HG03460 (cell line): Measurements from ENCODE around the gene ARID3B.
"Not testable (repeated sequence)": the region's sequence is repeated elsewhere in the genome, so short reads cannot be mapped to it uniquely, and the experiment has no call there.

Experiments
- ATAC-seq: cut with Tn5 transposase; IDR thresholded peaks from one replicate; pipeline ENCODE4 v1.9.1; 2021; ENCODE audit not compliant: unreplicated experiment

Gene ARID3B

DNA sequence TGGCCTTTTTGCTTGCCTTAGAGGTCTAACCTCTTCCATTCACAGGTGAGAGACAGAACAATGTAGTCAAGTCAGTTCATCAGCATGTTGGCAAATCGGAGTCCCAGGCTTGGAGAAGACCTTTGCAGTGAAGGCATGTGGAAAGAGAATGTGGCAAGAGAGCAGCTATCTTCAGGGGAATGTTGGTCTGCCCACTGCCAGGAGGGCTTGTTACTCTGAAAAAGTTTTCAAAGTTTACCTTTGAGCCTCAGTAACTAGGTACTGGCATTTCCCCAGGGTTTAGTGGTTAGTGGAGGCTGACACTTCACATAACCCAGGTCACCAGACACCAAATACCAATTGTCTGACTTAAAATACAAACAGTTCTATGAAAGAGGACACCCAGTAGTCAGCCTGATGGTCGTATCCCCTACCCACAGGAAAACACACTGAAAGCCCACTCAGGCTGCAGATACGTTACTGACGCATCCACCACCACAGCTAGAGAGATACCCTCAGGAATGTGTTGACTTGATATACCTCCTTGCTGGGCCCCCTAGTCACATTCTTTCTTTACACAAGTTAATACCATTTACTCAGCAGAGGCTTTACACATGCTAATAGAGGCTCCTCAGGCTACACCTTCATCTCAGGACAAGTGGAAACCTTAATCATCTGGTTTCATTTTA is 9.7 kb upstream of the ARID3B start:
- ATAC-seq, result no peak

DNA sequence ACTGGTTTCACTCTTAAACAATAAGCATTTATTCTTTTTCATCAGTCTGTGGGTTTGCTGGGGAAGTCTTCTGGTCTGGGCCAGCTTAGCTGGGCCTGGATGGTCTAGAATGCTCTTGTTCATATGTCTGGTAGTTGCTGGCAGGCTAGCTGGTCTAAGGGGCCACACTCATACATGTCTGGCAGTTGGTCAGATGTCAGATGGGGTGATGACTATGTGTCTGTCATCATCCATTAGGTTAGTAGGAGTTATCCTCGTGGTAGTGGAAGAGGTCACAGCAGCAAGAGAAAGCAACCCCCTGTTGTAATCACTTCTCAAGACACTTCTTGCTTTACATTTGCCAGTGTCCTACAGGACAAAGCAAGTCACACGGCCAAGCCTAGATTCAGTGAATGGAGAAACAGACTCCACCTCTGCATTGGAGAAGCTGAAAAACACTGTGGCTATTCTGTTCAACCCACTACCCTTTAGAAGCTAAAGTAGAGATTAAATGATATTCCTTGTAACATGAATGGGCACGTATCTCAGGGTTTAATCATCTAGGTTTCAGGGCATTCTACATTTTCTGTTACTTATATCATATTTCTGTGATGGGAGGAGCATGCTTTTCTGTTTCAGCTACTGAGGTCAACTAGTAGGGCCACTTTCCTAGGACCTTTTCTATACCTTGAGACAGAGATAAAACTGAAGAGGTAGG is 5.5 kb upstream of the ARID3B start:
- no peak for ATAC-seq

DNA sequence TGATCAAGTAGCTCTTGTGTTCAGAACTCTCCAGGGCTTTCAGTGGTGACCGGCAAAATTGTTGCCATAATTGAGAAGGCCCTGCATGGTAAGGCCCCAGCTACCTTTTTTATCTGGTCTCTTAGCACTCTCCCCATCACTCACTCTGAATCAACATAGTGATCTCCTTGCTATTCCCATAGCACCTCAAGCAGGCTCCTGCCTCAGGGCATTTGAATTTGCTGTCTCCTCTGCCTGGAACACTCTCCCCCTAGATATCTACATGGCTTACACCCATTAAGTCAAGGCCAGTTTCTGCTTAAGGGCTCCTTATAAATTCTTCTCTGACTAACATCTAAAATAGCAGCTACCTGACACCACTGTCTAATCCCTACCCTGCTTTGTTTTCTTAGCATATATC is 3.3 kb upstream of the ARID3B start:
- ATAC-seq, result no peak

DNA sequence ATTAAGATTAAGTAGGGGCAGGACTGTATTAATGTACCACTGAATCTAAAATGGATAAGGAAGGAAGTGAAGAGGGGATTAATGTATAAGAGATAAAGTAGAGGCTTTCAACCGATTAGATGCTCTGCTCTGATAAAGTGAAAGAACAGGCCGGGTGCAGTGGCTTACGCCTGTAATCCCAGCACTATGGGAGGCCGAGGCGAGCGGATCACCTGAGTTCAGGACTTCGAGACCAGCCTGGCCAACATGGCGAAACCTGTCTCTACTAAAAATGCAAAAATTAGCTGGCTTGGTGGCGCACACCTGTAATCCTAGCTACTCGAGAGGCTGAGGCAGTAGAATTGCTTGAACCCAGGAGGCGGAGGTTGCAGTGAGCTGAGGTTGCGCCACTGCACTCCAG is 1.5 kb upstream of the ARID3B start:
- ATAC-seq, result not testable (repeated sequence)

DNA sequence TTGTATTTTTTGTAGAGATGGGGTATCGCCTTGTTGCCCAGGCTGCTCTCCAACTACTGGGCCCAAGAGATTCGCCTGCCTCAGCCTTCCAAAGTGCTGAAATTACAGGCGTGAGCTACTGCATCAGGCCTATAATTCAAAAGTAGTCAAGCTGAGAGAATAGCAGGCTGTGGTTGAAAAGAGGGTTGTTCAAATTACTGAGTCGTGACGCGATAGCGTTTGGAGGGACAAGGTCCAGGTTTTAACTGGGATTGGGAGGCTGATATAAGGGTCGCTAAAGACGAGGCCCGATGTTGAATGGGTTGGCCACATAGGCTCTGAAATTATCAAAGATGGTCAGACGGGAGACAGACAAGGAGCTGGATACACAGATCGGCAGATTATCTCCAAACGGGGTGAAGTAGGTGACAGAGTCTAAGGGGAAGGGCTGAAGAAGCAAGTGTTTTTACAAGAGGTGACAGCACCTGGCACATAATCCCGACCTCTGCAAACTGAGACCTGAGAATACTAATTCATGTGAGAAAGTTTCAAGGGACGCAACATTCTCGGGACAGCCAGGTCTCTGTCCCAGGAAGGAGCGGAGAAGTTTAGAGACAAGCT is 759 bp upstream of the ARID3B start:
- peak; percentile 1 for ATAC-seq

DNA sequence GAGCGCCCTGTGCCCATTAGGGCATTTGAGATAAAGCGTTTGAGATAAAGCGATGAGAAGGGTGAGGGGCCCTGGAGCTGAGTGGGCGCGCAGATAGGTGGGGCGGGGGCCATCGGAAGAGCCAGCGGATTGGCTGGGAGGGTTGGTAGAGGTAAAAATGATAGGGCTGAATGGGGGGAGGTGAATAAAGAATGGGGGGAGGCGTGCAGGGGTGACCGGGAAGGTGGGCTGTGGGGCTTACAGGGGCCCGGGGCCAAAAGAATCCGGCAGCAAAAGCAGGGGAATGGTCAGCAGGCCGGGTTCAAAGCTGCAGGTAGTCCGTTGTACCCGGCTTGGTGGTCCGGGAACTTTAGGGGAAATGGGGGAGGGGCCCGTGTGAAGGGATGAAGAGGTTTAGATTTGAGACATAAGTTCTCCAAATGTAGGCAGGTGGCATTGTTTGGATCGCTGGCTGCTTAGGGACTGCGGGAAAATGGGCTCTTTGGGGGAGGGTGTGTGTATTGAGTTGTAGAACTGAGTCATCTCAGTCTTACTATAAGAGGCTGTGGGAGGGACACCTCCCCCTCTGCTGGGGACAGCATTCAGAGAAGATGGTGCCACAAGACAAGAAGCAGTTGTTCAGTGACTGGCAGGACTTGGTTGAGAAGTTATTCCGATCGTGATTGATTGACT is 610 bp downstream of the ARID3B start:
- ATAC-seq, result peak; percentile 49

DNA sequence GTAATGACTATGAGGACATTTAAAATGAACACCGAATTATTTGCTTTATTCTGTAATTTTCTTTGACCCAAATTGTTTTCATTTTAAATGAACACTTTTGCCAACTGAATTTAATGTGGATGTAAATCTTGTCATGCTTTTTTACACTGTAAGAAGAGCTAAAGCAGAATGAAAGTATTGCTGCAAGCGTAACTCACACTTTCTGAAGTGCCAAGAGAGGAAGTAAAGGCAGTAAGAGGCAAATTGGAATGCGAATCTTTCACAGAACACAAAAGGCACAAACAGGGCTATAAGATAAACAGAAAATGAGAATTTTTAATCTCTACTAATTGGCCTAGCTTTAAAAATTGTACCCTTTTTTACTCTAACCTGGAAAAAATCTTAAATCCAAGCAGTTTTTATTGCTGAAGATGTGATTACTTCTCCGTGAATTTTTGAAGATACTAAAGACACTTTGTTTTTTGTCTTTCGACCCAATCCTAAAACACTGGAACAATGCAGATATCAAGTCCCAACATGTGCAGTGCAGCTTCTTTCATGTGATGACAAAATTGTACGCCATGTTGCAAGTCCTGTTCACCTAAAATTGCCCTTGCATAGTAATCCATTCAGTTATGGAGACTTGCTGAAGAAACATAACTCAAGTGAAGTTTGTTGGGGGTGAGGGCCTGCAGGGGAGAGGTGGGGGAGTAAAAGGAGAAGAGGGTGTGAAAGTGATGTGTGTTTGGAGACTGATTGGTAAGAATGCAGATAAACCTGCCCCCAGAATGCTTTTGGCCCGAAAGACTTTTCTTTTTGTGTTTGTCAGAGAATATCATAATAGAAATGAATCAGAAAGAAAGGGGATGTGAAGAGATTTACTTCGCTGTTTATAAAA is 1.4 kb downstream of the ARID3B start:
- ATAC-seq, result no peak

DNA sequence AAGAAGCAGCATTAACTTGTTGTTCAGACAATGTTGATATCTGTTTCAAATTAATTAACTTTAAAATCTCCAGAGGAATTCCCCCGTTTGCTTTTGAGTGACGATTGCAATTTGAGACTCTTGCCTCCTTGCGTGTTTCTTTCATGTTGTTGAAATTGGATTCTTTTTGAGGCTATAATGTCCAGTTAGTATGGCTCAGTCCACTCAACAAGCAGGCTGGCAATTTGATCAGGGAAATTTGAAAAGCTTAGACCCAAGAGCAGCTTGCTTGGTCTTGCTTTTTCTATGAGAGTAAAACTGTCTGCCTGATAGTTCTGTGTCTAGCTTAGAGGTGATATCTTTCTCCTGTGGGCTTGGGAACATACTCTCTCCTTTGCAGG is 2.0 kb downstream of the ARID3B start:
- ATAC-seq, result no peak

DNA sequence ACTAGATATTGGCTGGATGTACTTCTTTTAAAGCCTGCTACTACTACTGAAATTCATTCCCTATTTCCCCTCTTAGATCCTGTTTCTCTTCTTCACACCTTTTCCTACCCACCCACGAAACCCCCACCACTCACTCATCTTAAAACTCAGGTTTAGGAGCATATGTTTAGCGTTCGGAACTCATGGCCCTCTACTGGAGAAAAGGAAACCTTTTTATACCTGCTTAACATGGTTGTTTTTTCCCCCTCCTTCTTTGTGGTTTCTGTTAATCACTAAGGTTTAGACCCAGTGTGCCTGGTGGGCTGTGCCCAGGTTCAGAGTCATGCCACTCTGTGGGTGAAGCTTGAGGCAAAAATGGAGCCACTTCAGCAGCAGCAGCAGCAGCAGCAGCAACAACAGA is 2.6 kb downstream of the ARID3B start:
- no peak for ATAC-seq

DNA sequence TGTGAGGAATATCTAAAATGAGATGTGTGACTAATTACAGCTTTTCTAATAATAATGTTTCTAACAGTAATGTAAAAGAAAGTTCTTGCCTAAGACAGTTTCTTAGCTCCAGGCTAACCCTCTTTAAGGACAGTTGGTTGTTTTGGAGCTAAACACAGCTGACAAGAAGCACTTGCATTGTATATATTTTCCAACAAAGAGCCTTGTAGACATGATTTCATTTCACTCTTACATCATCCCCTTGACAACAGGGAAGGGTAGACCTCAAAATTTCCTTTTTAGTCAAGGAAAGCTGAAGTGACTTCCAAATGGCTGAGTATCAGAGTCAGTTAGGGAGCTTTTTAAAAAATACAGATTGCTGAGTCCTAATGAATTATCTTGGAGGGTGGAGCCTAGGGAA is 4.1 kb downstream of the ARID3B start:
- no peak for ATAC-seq

DNA sequence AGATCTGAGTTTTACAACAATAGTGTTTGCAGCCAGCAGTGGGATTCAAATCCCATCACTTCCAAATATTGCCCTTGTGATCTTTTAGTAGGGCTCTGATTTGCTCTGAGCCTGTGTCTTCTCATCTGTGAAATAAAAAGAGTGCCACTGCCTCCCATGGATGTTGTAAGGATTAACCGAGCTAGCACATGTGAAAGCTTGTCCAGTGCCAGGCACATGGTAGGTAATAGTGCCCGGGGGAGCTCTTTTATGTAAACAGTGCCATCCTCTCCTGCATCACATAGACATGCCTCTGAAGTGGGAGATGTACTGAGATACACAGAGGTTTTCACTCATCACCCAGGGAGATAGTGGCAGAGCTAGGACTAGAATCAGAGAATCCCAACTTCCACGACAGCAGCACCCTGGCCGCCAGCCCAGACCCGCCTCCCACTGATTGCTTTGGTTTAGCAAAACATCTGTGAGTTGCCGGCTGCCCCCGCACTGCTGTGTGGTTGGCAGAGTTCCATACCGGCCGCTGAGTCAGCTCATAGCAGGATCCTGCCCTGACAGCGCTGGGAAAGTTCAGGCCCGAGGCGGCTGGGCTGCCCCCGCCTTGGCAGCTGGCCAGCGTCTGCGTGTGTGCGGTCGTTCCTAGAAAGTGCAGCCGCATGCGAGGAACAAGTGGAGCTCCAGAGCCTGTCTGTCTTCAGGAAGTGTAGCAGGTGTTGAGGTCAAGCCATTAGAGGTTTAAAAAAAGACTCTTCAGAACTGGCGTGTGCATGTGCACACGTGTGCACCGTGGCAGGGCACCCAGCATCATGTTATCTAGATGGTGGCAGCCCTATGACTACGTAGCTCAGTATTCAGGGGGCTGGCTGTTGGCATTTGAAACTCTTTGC is 5.0 kb downstream of the ARID3B start:
- peak; percentile 47 for ATAC-seq

DNA sequence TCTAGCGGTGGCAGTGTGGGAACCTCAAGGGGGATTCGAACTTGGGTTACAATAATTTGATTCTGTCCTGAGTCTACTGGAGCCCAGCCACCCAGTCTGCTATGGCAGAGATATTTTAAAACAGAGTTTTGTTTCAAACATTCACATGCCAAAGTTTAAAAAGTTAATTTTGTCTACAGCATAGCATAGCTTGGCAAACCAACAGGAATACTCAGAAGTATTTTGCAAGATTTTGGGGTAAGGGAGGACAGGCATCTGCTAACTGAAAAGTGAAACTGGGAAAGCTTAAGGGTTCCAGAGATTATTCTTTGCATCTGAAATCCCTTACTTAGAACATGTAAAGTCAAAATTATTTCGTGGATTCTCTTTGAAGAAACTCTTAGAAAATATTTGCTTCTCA is 6.6 kb downstream of the ARID3B start:
- no peak for ATAC-seq

DNA sequence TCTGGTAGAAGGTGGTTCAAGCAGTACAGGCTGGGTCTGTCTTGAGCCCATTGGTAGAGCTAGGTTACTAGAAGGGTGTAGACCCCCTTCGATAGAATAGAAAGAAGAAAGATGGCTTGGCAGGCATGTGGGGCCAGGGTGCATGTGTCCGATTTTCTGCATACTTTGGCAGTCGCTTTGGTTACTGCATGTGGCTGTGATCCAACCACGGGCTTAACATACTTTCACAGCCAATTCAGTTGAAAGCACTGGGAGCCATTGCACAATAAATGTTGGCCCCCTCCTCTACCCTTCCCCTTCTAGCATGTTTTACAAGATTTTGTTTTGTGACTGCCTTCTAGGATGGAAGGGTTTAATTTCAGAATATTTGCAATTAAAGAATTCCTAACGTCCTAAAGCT is 7.2 kb downstream of the ARID3B start:
- ATAC-seq, result no peak

DNA sequence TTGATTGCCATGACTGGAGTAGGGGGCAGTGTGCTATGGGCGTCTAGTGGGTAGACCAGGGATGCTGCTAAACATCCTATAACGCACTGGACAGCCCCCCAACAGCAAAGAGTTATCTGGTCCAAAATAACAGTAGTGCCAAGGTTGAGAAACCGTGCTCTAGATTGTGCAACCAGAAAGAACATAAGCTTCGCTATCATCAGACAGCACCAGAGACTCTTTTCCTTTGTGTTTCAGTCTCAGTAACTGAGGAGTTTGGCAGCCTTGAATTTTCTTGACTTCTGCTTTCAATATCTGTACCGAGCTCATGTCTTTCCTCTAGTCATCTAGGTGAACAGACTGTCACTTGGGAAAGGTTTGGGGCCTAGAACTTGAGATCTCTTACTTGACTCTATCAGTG is 8.8 kb downstream of the ARID3B start:
- ATAC-seq, result no peak

DNA sequence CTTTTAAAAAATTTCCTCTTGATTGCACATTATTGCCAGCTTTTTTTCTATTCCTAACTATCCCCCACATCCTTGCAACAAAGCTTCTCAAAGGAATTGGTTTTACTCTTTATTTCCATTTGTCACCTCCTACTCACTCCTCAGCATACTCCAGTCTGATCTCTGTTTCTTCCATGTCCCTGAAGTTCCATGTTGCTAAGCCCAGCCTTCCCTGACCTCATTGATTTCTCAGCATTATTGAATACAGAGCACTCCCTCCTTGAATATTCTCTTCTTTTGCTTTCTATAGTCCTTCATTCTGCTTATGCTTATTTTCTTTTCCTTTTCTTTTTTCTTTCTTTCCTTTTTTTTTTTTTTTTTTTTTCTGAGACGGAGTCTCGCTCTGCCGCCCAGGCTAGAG is 10.7 kb downstream of the ARID3B start:
- no peak for ATAC-seq

DNA sequence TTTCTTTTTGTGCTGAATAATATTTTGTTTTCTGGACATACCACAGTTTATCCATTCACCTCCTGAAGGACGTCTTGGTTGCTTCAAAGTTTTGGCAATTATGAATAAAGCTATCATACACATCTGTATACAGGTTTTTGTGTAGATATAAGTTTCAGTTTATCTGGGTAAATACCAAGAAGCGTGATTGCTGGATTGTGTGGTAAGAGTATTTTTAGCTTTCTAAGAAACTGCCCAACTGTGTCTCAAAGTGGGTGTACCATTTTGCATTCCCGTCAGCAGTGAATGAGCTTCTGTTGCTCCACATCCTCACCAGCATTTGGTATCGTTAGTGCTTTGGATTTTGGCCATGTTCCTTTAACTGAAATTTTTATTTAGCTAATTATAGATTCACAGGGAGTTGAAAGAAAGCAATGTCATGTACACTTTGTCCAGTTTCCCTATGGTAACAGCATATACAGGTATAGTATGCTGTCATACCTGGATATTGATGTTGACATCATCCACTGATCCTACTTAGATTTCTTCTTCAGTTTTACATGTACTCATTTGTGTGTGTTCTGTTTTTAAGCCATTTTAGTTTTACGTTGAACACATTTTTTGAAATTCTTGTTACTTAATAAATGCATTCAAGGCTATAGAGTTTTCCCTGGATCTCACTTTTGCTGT is 11.9 kb downstream of the ARID3B start:
- ATAC-seq, result no peak

DNA sequence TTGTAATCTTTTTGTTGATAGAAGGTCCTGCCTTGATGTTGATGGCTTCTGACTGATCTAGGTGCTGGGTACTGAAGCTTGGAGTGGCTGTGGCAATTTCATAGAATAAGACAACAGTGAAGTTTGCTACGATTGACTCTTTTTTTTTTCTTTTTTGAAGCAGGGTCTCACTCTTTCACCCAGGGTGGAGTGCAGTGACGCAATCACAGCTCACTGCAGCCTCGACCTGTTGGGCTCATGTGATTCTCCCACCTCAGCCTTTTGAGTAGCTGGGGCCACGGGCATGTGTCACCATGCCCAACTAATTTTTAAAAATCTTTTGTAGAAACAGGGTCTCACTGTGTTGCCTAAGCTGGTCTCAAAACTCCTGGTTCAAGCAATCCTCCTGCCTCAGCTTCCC is 14.2 kb downstream of the ARID3B start:
- ATAC-seq, result no peak

DNA sequence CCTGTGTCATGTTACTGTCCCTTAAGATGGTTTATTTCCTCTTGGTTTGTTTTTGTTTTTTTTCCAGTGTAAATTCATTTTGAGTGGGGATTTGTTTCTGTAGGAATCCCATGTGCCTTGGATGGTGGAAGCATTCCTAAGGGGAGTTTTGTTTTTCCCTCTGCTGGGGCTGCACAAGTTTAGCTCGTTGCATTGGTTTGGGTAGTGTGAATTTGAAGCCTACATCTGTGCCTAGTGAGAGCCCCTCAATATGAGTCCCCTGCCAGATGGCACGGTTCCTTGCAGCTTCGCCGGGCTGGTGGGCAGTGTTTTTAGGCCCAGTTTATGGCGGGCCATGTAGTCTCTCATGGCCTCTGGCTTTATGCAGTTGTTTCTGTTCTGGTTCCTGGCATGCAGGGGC is 17.7 kb downstream of the ARID3B start:
- no peak for ATAC-seq

DNA sequence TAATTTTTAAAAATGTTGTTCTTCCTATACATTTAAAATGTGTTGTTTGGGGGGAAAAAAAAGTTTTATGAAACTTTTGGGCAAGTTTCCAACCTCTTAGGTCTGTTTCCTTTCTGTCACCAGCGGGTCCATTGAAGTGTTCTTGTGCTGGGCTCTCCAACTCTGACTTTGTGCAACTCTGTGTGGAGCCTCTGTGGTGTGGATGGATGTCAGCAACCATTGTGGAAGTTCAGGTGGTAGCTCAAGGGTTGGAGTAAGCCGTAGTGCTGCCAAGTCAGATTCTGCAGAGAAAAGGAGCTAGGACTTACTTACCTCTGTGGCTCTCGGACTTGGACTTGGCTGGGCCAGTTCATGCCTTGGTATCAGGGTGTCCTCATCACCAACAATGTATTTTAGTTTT is 22.4 kb downstream of the ARID3B start:
- ATAC-seq, result no peak

DNA sequence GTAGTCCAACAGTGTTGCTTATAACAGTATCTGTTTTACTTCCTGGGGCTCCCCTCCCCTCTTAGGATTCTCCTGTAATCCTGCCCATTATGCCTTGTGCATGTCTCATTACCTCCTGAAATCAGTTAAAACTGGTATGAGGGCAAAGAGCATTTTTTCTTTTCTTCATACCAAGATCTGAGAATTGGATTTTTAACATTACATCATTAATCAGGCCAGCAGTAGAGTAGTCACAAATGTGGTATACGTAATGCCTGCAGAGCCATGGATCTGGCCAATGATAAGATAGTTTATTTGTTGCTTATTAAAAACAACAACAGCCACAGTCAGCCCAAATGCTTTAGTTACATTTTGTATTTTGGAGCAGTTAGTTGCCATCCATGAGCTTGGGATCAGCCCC is 23.2 kb downstream of the ARID3B start:
- ATAC-seq, result no peak
